ENCODE results near the gene DDX54.
"Not testable (repeated sequence)": the region's sequence is repeated elsewhere in the genome, so short reads cannot be mapped to it uniquely, and the experiment has no call there.

The DDX54 gene

GRCh38 chr12:113138826-113139225, 46.5 kb downstream of the DDX54 start:
- DNase-seq, result no peak

- DNase-seq, result no peak
Observed at GRCh38 chr12:113137861-113138783, 47.2 kb downstream of the DDX54 start.

- DNase-seq, result no peak
Observed at GRCh38 chr12:113136990-113137511, 48.2 kb downstream of the DDX54 start.

GRCh38 chr12:113136128-113136989, 48.9 kb downstream of the DDX54 start:
- DNase-seq, result no peak

- no peak for DNase-seq
Observed at GRCh38 chr12:113135178-113136127, 49.8 kb downstream of the DDX54 start, which contains the start of gene RASAL1. Gene RASAL1 (minus strand): TSS chr12:113135761. CDS start chr12:113135462, 299 bp downstream.

GRCh38 chr12:113134521-113134951, 50.7 kb downstream of the DDX54 start:
- no peak for DNase-seq

- no peak for DNase-seq
Observed at GRCh38 chr12:113134071-113134470, 51.2 kb downstream of the DDX54 start.

- no peak for DNase-seq
Observed at GRCh38 chr12:113133666-113134065, 51.6 kb downstream of the DDX54 start.

- DNase-seq, result no peak
Observed at GRCh38 chr12:113133036-113133435, 52.2 kb downstream of the DDX54 start.

- no peak for DNase-seq
Observed at GRCh38 chr12:113131556-113131955, 53.7 kb downstream of the DDX54 start.

- no peak for DNase-seq
Observed at GRCh38 chr12:113130457-113131135, 54.7 kb downstream of the DDX54 start.

GRCh38 chr12:113129664-113130456, 55.4 kb downstream of the DDX54 start:
- DNase-seq, result no peak

- DNase-seq, result no peak
Observed at GRCh38 chr12:113128802-113129663, 56.2 kb downstream of the DDX54 start.

- no peak for DNase-seq
Observed at GRCh38 chr12:113127791-113128199, 57.5 kb downstream of the DDX54 start.

- DNase-seq, result no peak
Observed at GRCh38 chr12:113120670-113121370, 64.5 kb downstream of the DDX54 start.

GRCh38 chr12:113119980-113120669, 65.2 kb downstream of the DDX54 start:
- DNase-seq, result no peak

GRCh38 chr12:113118142-113118541, 67.1 kb downstream of the DDX54 start:
- DNase-seq, result no peak

GRCh38 chr12:113117684-113118083, 67.6 kb downstream of the DDX54 start:
- DNase-seq, result not testable (repeated sequence)

All from KG1 (cell line).